Adrenal gland (tissue), 5 donors: ENCODE results near the gene PIK3R1.

Experiments used
- POLR2A ChIP-seq, 2 donors: fragments of 450-650 bp; IDR thresholded peaks; one replicate each; pipeline ENCODE4 v1.6.1; 2017; ENCODE audit warnings: antibody characterized with exemption in 2 of 2, mild to moderate bottlenecking in 2 of 2, moderate library complexity in 1 of 2
- TF ChIP-seq, protein P1 (sequence below), 6 experiments: fragments of 450-650 bp in 4 of 6; fragments of 200-600 bp in 2 of 6; sonication (generic) in 1 of 6; IDR thresholded peaks; 1 replicate in 5 of 6; 2 replicates in 1 of 6; pipeline versions ENCODE4 v1.5.1 to v1.8.0; 2016 to 2021; ENCODE audit warnings: antibody characterized with exemption in 6 of 6, mild to moderate bottlenecking in 2 of 6, moderate library complexity in 1 of 6
- donor health status: DM: no; HTN: no; CAD: no.

DNA sequence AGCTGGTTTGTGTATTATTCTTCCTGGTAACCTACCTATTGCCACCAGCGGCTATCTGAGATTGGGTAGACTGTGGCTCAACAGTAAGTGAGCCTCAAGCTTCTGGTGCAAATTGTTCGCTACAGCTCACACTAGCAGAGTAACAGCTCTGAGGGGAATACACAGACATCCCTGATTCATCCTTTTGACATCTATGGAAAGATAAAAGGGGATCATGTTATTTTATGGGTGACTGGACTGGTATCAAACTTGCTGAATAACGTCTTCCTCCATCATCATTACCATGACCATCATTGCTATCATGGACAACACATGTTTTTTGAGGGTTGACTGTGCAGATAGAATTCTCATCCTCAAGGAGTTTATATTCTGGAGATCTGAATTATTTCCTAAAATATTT is 129.6 kb downstream of the PIK3R1 start:
- TF ChIP-seq, protein P1, sequence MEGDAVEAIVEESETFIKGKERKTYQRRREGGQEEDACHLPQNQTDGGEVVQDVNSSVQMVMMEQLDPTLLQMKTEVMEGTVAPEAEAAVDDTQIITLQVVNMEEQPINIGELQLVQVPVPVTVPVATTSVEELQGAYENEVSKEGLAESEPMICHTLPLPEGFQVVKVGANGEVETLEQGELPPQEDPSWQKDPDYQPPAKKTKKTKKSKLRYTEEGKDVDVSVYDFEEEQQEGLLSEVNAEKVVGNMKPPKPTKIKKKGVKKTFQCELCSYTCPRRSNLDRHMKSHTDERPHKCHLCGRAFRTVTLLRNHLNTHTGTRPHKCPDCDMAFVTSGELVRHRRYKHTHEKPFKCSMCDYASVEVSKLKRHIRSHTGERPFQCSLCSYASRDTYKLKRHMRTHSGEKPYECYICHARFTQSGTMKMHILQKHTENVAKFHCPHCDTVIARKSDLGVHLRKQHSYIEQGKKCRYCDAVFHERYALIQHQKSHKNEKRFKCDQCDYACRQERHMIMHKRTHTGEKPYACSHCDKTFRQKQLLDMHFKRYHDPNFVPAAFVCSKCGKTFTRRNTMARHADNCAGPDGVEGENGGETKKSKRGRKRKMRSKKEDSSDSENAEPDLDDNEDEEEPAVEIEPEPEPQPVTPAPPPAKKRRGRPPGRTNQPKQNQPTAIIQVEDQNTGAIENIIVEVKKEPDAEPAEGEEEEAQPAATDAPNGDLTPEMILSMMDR (IDR thresholded peaks at IDR 0.05) = no peak
- no peak for TF ChIP-seq POLR2A (IDR thresholded peaks at IDR 0.05)
